Right lobe of liver (tissue), 6 donors: Measurements from ENCODE around the gene NMD3. TPM values are rescaled to one million over a fixed set of nuclear protein-coding genes. Genes with fewer than 3 reads are reported as not detected.

Experiments used
- ATAC-seq, 4 donors: fragments of 200-7000 bp; cut with Tn5 transposase; one replicate each; pipeline ENCODE4 v1.9.1; 2020; ENCODE audit warnings: mild to moderate bottlenecking in 4 of 4, moderate library complexity in 4 of 4
- DNase-seq, 3 donors: peaks; one replicate each; pipeline ENCODE4 v3.0.0-alpha.2; 2020
- H3K27ac ChIP-seq, 3 donors: fragments of 200-600 bp; one replicate each; pipeline ENCODE4 v1.8.0; 2022
- H3K27me3 ChIP-seq, 2 donors: fragments of 200-600 bp; one replicate each; pipeline ENCODE4 v1.8.0; 2022
- H3K36me3 ChIP-seq, 4 donors: fragments of 200-600 bp; sonication (generic) in 1 of 4; one replicate each; pipeline versions ENCODE4 v1.5.1 to v1.8.0; 2017 to 2022; ENCODE audit warnings: control low read depth in 1 of 4
- H3K4me1 ChIP-seq, 4 donors: fragments of 200-600 bp; sonication (generic) in 1 of 4; one replicate each; pipeline versions ENCODE4 v1.5.1 to v1.8.0; 2017 to 2022; ENCODE audit warnings: control low read depth in 1 of 4
- H3K4me3 ChIP-seq, 3 donors: fragments of 200-600 bp; one replicate each; pipeline ENCODE4 v1.8.0; 2022
- H3K9me3 ChIP-seq, 4 donors: fragments of 200-600 bp; sonication (generic) in 1 of 4; one replicate each; pipeline versions ENCODE4 v1.5.1 to v1.8.0; 2017 to 2022; ENCODE audit warnings: control low read depth in 1 of 4
- POLR2A ChIP-seq: fragments of 450-650 bp; IDR thresholded peaks from one replicate; pipeline ENCODE4 v1.6.1; 2017; ENCODE audit warnings: antibody characterized with exemption, mild to moderate bottlenecking
- WGBS: methylation state at CpG from one replicate; pipeline ENCODE4 v1.1.6; 2018; ENCODE audit warnings: low coverage, low lambda C conversion rate; ENCODE audit not compliant: insufficient coverage; ENCODE audit errors: missing lambda C conversion rate; 5-methylcytosine and 5-hydroxymethylcytosine counted together
- intact Hi-C, 2 donors: fragments of 100-400 bp; cut with DNase I; formaldehyde crosslinking; loops; one replicate each; pipeline versions ENCODE4 v1.11.2 to v1.14.1; 2022
- total RNA-seq, 6 experiments: library from RNA; depleted of rRNA in 2 of 6; stranded (reverse); fragments of >200 nt in 2 of 6; fragmentation: NEBNext Ultra II Directional in 3 of 6; extraction: Animal tissue kit (Norgen Biotek cat#: 25700) in 3 of 6; gene quantifications; one replicate each; pipeline versions ENCODE4 v1.1.0 to v1.2.4, GENCODE V29; 2016 to 2023
- TF ChIP-seq, protein P1 (sequence below), 4 donors: fragments of 200-600 bp in 3 of 4; fragments of 450-650 bp in 1 of 4; IDR thresholded peaks; one replicate each; pipeline versions ENCODE4 v1.5.1 to v1.8.0; 2016 to 2022; ENCODE audit warnings: antibody characterized with exemption in 4 of 4, mild to moderate bottlenecking in 2 of 4
- donor health status: DM: no; HTN: yes; CAD: no.
- donor health status: DM: no; HTN: no; CAD: no.
- donor health status: DM: no; HTN: no; CAD: no.
- donor health status: DM: no; HTN: yes; CAD: no.
- donor health status: DM: no; HTN: yes; CAD: no.

The NMD3 gene
- total RNA-seq, 6 experiments from 2014 or later, result 33.3 to 46.7 (median 42.2) TPM

DNA sequence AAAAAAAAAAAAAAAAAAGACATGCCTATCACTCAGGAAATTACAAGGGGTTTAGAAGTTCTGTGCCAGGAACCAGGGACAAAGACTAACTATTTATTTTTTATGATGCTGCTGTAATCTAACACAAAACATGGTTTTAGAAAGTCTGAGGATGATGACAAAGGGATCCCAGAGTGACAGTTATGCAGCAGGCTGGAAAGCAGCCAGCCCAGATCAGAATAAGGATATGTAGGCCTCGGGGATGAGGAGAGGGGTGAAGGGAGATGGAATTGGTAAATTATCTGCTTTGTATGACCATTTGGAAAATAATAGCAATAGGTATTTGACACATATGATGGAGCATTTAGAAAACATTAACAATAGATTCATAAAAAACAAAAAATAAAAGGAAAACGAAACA lies 34.1 kb upstream of the NMD3 start:
- Histone ChIP-seq H3K27me3 (no peaks in the 10 kb centered on the region), H3K4me3 (no peak overlapping the region), H3K4me1 (peaks cover 0 to 6% (median 2%) of the 10 kb centered on the region in 4 donors), H3K9me3 (no peaks in the 10 kb centered on the region), H3K27ac (no peak overlapping the region), H3K36me3 (no peaks in the 10 kb centered on the region)
- no peak for ATAC-seq
- intact Hi-C loops, result no loop called here
- TF ChIP-seq POLR2A, result no peak
- TF ChIP-seq, protein P1, sequence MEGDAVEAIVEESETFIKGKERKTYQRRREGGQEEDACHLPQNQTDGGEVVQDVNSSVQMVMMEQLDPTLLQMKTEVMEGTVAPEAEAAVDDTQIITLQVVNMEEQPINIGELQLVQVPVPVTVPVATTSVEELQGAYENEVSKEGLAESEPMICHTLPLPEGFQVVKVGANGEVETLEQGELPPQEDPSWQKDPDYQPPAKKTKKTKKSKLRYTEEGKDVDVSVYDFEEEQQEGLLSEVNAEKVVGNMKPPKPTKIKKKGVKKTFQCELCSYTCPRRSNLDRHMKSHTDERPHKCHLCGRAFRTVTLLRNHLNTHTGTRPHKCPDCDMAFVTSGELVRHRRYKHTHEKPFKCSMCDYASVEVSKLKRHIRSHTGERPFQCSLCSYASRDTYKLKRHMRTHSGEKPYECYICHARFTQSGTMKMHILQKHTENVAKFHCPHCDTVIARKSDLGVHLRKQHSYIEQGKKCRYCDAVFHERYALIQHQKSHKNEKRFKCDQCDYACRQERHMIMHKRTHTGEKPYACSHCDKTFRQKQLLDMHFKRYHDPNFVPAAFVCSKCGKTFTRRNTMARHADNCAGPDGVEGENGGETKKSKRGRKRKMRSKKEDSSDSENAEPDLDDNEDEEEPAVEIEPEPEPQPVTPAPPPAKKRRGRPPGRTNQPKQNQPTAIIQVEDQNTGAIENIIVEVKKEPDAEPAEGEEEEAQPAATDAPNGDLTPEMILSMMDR (IDR thresholded peaks at IDR 0.05), result no peak
- WGBS, result 65% methylated on average over 2 of the region's 2 CpGs
- DNase-seq, result no peak

DNA sequence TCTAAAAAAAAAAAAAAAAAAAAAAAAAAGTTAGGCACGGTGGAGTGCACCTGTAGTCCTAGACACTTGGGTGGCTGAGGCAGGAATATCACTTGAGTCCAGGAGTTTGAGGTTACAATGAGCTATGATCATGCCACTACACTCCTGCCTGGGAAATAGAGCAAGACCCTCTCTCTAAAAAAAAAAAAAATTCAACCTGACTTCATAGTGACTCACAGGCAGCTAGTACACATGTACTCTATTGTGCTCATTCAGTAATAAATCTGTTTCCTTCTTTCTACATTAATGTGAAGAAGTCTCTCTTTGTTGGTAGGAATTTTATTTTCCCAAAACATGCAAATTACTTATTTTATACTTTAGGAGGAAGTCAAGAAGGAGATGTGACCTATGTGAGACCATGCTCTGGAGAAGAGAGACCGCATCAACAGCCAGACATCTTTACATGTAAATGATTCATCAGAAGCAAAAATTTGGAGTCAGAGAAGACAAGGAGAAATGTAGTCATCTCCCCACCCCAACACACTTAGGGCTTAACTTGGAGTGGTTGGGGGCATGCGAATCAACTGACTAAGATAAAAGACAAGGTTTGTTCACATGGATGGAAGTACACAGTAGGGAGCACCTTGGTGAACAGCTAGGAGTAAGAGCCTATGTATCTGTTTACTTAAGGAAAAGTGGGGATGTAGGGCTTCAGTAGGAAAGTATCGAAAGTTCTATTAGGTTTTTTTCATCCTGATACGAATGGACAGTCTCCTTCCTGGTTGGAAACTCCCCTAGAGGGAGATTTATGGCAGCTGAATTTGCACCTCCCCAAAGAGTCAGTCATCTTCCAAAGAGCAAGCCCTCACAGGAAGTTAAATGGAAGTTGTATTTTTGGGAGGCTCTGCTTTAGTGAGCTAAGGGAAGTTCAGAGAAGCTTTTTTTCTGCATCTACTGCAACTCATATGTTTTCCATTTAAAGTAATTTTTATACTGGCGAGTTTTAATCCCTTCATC lies 23.0 kb upstream of the NMD3 start:
- H3K4me1 ChIP-seq, result no peaks in the 10 kb centered on the region

DNA sequence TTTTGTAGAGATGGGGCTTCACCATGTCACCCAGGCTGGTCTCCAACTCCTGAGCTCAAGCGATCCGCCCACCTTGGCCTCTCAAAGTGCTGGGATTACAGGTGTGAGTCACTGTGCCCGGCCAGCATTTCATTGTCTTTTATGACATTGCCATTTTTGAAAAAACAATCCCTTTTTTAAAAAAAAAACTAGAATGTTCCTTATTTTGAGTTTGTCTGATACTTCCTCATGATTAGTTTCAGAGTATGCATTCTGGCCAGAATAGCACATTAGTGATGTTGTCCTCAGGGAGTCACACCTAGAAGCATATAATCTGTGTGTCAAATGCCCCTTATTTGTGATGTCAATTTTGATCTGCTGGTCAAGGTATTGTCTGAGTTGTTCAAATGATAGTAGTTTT lies 21.2 kb upstream of the NMD3 start:
- Histone ChIP-seq H3K9me3 (no peaks in the 10 kb centered on the region), H3K4me3 (no peak overlapping the region), H3K27ac (no peak overlapping the region), H3K36me3 (no peaks in the 10 kb centered on the region), H3K27me3 (no peaks in the 10 kb centered on the region), H3K4me1 (no peaks in the 10 kb centered on the region)
- no peak for ATAC-seq
- 84% methylated on average over 3 of the region's 3 CpGs for WGBS
- intact Hi-C loops, result no loop called here
- no peak for DNase-seq
- TF ChIP-seq POLR2A, result no peak
- TF ChIP-seq, protein P1 (IDR thresholded peaks at IDR 0.05), result no peak

More for the DNA sequence above, 23.0 kb upstream of the NMD3 start:
- Histone ChIP-seq H3K27ac (no peak overlapping the region), H3K36me3 (no peaks in the 10 kb centered on the region), H3K4me3 (no peak overlapping the region), H3K9me3 (no peaks in the 10 kb centered on the region), H3K27me3 (no peaks in the 10 kb centered on the region)
- 82% methylated on average over 5 of the region's 6 CpGs for WGBS
- TF ChIP-seq, protein P1 (IDR thresholded peaks at IDR 0.05), result no peak
- TF ChIP-seq POLR2A, result no peak
- ATAC-seq, result no peak
- intact Hi-C loops, result no loop called here
- no peak for DNase-seq

DNA sequence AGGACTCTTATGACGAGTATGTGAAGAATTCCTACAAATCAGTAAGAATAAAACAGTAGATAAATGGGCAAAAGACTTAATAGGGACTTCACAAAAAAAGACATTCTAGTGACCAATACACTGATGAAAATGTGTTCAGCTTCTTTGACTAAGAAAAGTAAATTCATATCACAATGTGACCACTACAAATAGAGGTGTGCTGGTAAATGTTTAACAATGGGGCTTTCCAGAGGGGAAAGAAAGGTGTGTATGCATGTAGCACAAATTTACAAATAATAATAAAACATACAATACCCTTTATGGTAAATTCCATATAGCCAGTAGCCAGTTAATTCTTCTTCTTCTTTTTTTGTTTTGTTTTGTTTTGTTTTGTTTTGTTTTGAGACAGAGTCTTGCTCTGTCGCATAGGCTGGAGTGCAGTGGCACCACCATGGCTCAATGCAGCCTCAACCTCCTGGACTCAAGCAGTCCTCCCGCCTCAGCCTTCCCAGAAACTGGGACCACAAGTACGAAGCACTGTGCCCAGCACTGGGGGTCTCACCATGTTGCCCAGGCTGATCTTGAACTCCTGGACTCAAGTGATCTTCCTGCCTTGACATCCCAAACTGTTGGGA lies 17.5 kb upstream of the NMD3 start:
- intact Hi-C loops, result no loop called here
- Histone ChIP-seq H3K27ac (no peak overlapping the region), H3K4me3 (no peak overlapping the region), H3K27me3 (no peaks in the 10 kb centered on the region), H3K36me3 (no peaks in the 10 kb centered on the region), H3K4me1 (no peaks in the 10 kb centered on the region), H3K9me3 (no peaks in the 10 kb centered on the region)
- ATAC-seq (peak in 1 of 4 donors; percentile 45), DNase-seq (no peak)
- TF ChIP-seq POLR2A, result no peak
- TF ChIP-seq, protein P1 (IDR thresholded peaks at IDR 0.05), result no peak
- WGBS, result 72% methylated on average over 4 of the region's 4 CpGs
